Measurements from ENCODE around the gene HEG1.
A peak's percentile ranks its signal among the peaks of the same experiment; 100 is the strongest.

HEG1 gene

GRCh38 chr3:124985349-124985748, 70.4 kb downstream of the HEG1 start:
- peak; percentile 55 for TF ChIP-seq ISL1 (CRISPR knock-in tag; IDR thresholded peaks at IDR 0.05)
- no peak for TF ChIP-seq PATZ1 (CRISPR knock-in tag; IDR thresholded peaks at IDR 0.05; ENCODE audit: borderline replicate concordance)
- peak; percentile 78 for ATAC-seq

- TF ChIP-seq GLIS3 (CRISPR knock-in tag; IDR thresholded peaks at IDR 0.05) = no peak
- no peak for TF ChIP-seq SNAI2 (CRISPR knock-in tag; IDR thresholded peaks at IDR 0.05)
- TF ChIP-seq ISL1 (CRISPR knock-in tag; IDR thresholded peaks at IDR 0.05) = no peak
- no peak for TF ChIP-seq OSR1 (CRISPR knock-in tag; IDR thresholded peaks at IDR 0.05)
- TF ChIP-seq PPARA (CRISPR knock-in tag; IDR thresholded peaks at IDR 0.05; ENCODE audit: borderline replicate concordance) = no peak
- TF ChIP-seq RARB (CRISPR knock-in tag; IDR thresholded peaks at IDR 0.05) = no peak
- no peak for TF ChIP-seq PATZ1 (CRISPR knock-in tag; IDR thresholded peaks at IDR 0.05; ENCODE audit: borderline replicate concordance)
- TF ChIP-seq ARNTL (CRISPR knock-in tag; IDR thresholded peaks at IDR 0.05; ENCODE audit: borderline replicate concordance, low read depth) = no peak
- TF ChIP-seq ZFP3 (CRISPR knock-in tag; IDR thresholded peaks at IDR 0.05) = no peak
- TF ChIP-seq ZNF8 (CRISPR knock-in tag; IDR thresholded peaks at IDR 0.05) = no peak
- TF ChIP-seq TOX (CRISPR knock-in tag; IDR thresholded peaks at IDR 0.05; ENCODE audit: borderline replicate concordance) = no peak
- ATAC-seq = no peak
These were observed 71.0 kb downstream of the HEG1 start for GRCh38 chr3:124984754-124985153.

GRCh38 chr3:124982855-124983254, 72.9 kb downstream of the HEG1 start:
- TF ChIP-seq ISL1 (CRISPR knock-in tag; IDR thresholded peaks at IDR 0.05) (no peak), ESRRG (CRISPR knock-in tag; IDR thresholded peaks at IDR 0.05) (no peak), ZNF70 (CRISPR knock-in tag; IDR thresholded peaks at IDR 0.05) (no peak), TCF4 (CRISPR knock-in tag; IDR thresholded peaks at IDR 0.05; ENCODE audit: borderline replicate concordance) (no peak), CREB5 (CRISPR knock-in tag; IDR thresholded peaks at IDR 0.05; ENCODE audit: low read depth) (no peak)
- no peak for ATAC-seq

GRCh38 chr3:124981472-124981871, 74.3 kb downstream of the HEG1 start:
- no peak for TF ChIP-seq TCF4 (CRISPR knock-in tag; IDR thresholded peaks at IDR 0.05; ENCODE audit: borderline replicate concordance)
- TF ChIP-seq ARNTL (CRISPR knock-in tag; IDR thresholded peaks at IDR 0.05; ENCODE audit: borderline replicate concordance, low read depth) = no peak
- TF ChIP-seq ZFP30 (CRISPR knock-in tag; IDR thresholded peaks at IDR 0.05) = no peak
- TF ChIP-seq ESRRG (CRISPR knock-in tag; IDR thresholded peaks at IDR 0.05) = no peak
- TF ChIP-seq ZFP3 (CRISPR knock-in tag; IDR thresholded peaks at IDR 0.05) = no peak
- no peak for TF ChIP-seq GLIS3 (CRISPR knock-in tag; IDR thresholded peaks at IDR 0.05)
- no peak for TF ChIP-seq ISL1 (CRISPR knock-in tag; IDR thresholded peaks at IDR 0.05)
- no peak for TF ChIP-seq PATZ1 (CRISPR knock-in tag; IDR thresholded peaks at IDR 0.05; ENCODE audit: borderline replicate concordance)
- ATAC-seq = no peak

GRCh38 chr3:124978627-124979026, 77.2 kb downstream of the HEG1 start:
- no peak for ATAC-seq
- TF ChIP-seq ISL1 (CRISPR knock-in tag; IDR thresholded peaks at IDR 0.05) = no peak
- TF ChIP-seq BACH2 (CRISPR knock-in tag; IDR thresholded peaks at IDR 0.05; ENCODE audit: borderline replicate concordance) = no peak

- no peak for ATAC-seq
- TF ChIP-seq ARNTL (CRISPR knock-in tag; IDR thresholded peaks at IDR 0.05; ENCODE audit: borderline replicate concordance, low read depth) = no peak
- TF ChIP-seq SNAI2 (CRISPR knock-in tag; IDR thresholded peaks at IDR 0.05) = no peak
- no peak for TF ChIP-seq RARB (CRISPR knock-in tag; IDR thresholded peaks at IDR 0.05)
- TF ChIP-seq TCF4 (CRISPR knock-in tag; IDR thresholded peaks at IDR 0.05; ENCODE audit: borderline replicate concordance) = no peak
- TF ChIP-seq BACH2 (CRISPR knock-in tag; IDR thresholded peaks at IDR 0.05; ENCODE audit: borderline replicate concordance) = no peak
- TF ChIP-seq ZNF8 (CRISPR knock-in tag; IDR thresholded peaks at IDR 0.05) = no peak
- no peak for TF ChIP-seq TOX (CRISPR knock-in tag; IDR thresholded peaks at IDR 0.05; ENCODE audit: borderline replicate concordance)
- TF ChIP-seq ZFP30 (CRISPR knock-in tag; IDR thresholded peaks at IDR 0.05) = no peak
- no peak for TF ChIP-seq CREB5 (CRISPR knock-in tag; IDR thresholded peaks at IDR 0.05; ENCODE audit: low read depth)
- TF ChIP-seq POU6F1 (CRISPR knock-in tag; IDR thresholded peaks at IDR 0.05; ENCODE audit: borderline replicate concordance, low read depth) = no peak
- TF ChIP-seq CSRNP3 (CRISPR knock-in tag; IDR thresholded peaks at IDR 0.05) = no peak
These were observed 79.4 kb downstream of the HEG1 start for GRCh38 chr3:124976383-124976782.

Data from SK-N-SH treated with all-trans-retinoic acid at 6 μM for 48 hours (cell line).